Measurements from ENCODE around the gene CENPX.

CENPX gene

GRCh38 chr17:82062076-82062983, 39.7 kb upstream of the CENPX start:
- no peak overlapping the region for H3K9ac ChIP-seq (ENCODE audit: insufficient read length)
- TF ChIP-seq FOXP2 (optimal IDR thresholded peaks at IDR 0.05; ENCODE audit: control extremely low read depth, extremely low read length, insufficient read depth) (no peak), POLR2AphosphoS5 (IDR thresholded peaks at IDR 0.05; ENCODE audit: borderline replicate concordance, low read depth, low read length) (no peak), EZH2 (IDR thresholded peaks at IDR 0.05) (no peak)
- H3K4me3 ChIP-seq, result no peak overlapping the region
- H3K36me3 ChIP-seq (ENCODE audit: insufficient read depth, low read length), result peaks cover 32% of the 10 kb centered on the region; the same call in 1 of the 2 replicates
- no peak overlapping the region for H3K27ac ChIP-seq
- no peak for DNase-seq (ENCODE audit: low read depth, low spot score)
- H3K9me3 ChIP-seq (ENCODE audit: low read depth, low read length), result no peaks in the 10 kb centered on the region

- Histone ChIP-seq H3K9me3 (ENCODE audit: low read depth, low read length) (no peaks in the 10 kb centered on the region), H3K9ac (ENCODE audit: insufficient read length) (no peak overlapping the region), H3K36me3 (ENCODE audit: insufficient read depth, low read length) (peaks cover 41% of the 10 kb centered on the region; the same call in 1 of the 2 replicates), H3K27ac (no peak overlapping the region), H3K4me3 (no peak overlapping the region)
- no peak for DNase-seq (ENCODE audit: low read depth, low spot score)
- TF ChIP-seq FOXP2 (optimal IDR thresholded peaks at IDR 0.05; ENCODE audit: control extremely low read depth, extremely low read length, insufficient read depth), result no peak
- TF ChIP-seq EZH2 (IDR thresholded peaks at IDR 0.05), result no peak
- no peak for TF ChIP-seq POLR2AphosphoS5 (IDR thresholded peaks at IDR 0.05; ENCODE audit: borderline replicate concordance, low read depth, low read length)
Observed at GRCh38 chr17:82061047-82061925, 38.6 kb upstream of the CENPX start.

GRCh38 chr17:82060614-82061013, 37.9 kb upstream of the CENPX start:
- DNase-seq (ENCODE audit: low read depth, low spot score), result no peak
- Histone ChIP-seq H3K27ac (no peak overlapping the region), H3K9ac (ENCODE audit: insufficient read length) (no peak overlapping the region), H3K9me3 (ENCODE audit: low read depth, low read length) (no peaks in the 10 kb centered on the region), H3K36me3 (ENCODE audit: insufficient read depth, low read length) (peaks cover 48% of the 10 kb centered on the region; the same call in 1 of the 2 replicates), H3K4me3 (no peak overlapping the region)
- TF ChIP-seq FOXP2 (optimal IDR thresholded peaks at IDR 0.05; ENCODE audit: control extremely low read depth, extremely low read length, insufficient read depth) (no peak), EZH2 (IDR thresholded peaks at IDR 0.05) (no peak), POLR2AphosphoS5 (IDR thresholded peaks at IDR 0.05; ENCODE audit: borderline replicate concordance, low read depth, low read length) (no peak)

GRCh38 chr17:82060001-82060380, 37.3 kb upstream of the CENPX start:
- DNase-seq (ENCODE audit: low read depth, low spot score), result no peak
- Histone ChIP-seq H3K36me3 (ENCODE audit: insufficient read depth, low read length) (peaks cover 52% of the 10 kb centered on the region; the same call in 1 of the 2 replicates), H3K27ac (no peak overlapping the region), H3K9me3 (ENCODE audit: low read depth, low read length) (no peaks in the 10 kb centered on the region), H3K4me3 (no peak overlapping the region), H3K9ac (ENCODE audit: insufficient read length) (no peak overlapping the region)
- no peak for TF ChIP-seq FOXP2 (optimal IDR thresholded peaks at IDR 0.05; ENCODE audit: control extremely low read depth, extremely low read length, insufficient read depth)
- TF ChIP-seq POLR2AphosphoS5 (IDR thresholded peaks at IDR 0.05; ENCODE audit: borderline replicate concordance, low read depth, low read length), result no peak
- TF ChIP-seq EZH2 (IDR thresholded peaks at IDR 0.05), result no peak

GRCh38 chr17:82059272-82060000, 36.8 kb upstream of the CENPX start:
- TF ChIP-seq EZH2 (IDR thresholded peaks at IDR 0.05), result no peak
- peaks cover 57% of the 10 kb centered on the region; the same call in 1 of the 2 replicates for H3K36me3 ChIP-seq (ENCODE audit: insufficient read depth, low read length)

GRCh38 chr17:82058855-82059249, 36.2 kb upstream of the CENPX start:
- H3K27ac ChIP-seq, result no peak overlapping the region
- no peak for DNase-seq (ENCODE audit: low read depth, low spot score)
- peaks cover 57% of the 10 kb centered on the region; the same call in 1 of the 2 replicates for H3K36me3 ChIP-seq (ENCODE audit: insufficient read depth, low read length)
- TF ChIP-seq EZH2 (IDR thresholded peaks at IDR 0.05) (no peak), POLR2AphosphoS5 (IDR thresholded peaks at IDR 0.05; ENCODE audit: borderline replicate concordance, low read depth, low read length) (no peak), FOXP2 (optimal IDR thresholded peaks at IDR 0.05; ENCODE audit: control extremely low read depth, extremely low read length, insufficient read depth) (no peak)
- H3K9me3 ChIP-seq (ENCODE audit: low read depth, low read length), result no peaks in the 10 kb centered on the region
- no peak overlapping the region for H3K4me3 ChIP-seq
- no peak overlapping the region for H3K9ac ChIP-seq (ENCODE audit: insufficient read length)

More at GRCh38 chr17:82059272-82060000, 36.8 kb upstream of the CENPX start:
- H3K9me3 ChIP-seq (ENCODE audit: low read depth, low read length), result no peaks in the 10 kb centered on the region
- H3K27ac ChIP-seq, result no peak overlapping the region
- no peak overlapping the region for H3K9ac ChIP-seq (ENCODE audit: insufficient read length)
- H3K4me3 ChIP-seq, result no peak overlapping the region
- no peak for DNase-seq (ENCODE audit: low read depth, low spot score)

- no peak for DNase-seq (ENCODE audit: low read depth, low spot score)
- no peak for TF ChIP-seq FOXP2 (optimal IDR thresholded peaks at IDR 0.05; ENCODE audit: control extremely low read depth, extremely low read length, insufficient read depth)
- no peak for TF ChIP-seq POLR2AphosphoS5 (IDR thresholded peaks at IDR 0.05; ENCODE audit: borderline replicate concordance, low read depth, low read length)
- no peak for TF ChIP-seq EZH2 (IDR thresholded peaks at IDR 0.05)
- Histone ChIP-seq H3K36me3 (ENCODE audit: insufficient read depth, low read length) (peaks cover 57% of the 10 kb centered on the region; the same call in 1 of the 2 replicates), H3K9me3 (ENCODE audit: low read depth, low read length) (no peaks in the 10 kb centered on the region), H3K9ac (ENCODE audit: insufficient read length) (no peak overlapping the region), H3K4me3 (no peak overlapping the region), H3K27ac (no peak overlapping the region)
Observed at GRCh38 chr17:82058230-82058854, 35.7 kb upstream of the CENPX start.
